ENCODE measurements around the gene HSPA1L.

DNA sequence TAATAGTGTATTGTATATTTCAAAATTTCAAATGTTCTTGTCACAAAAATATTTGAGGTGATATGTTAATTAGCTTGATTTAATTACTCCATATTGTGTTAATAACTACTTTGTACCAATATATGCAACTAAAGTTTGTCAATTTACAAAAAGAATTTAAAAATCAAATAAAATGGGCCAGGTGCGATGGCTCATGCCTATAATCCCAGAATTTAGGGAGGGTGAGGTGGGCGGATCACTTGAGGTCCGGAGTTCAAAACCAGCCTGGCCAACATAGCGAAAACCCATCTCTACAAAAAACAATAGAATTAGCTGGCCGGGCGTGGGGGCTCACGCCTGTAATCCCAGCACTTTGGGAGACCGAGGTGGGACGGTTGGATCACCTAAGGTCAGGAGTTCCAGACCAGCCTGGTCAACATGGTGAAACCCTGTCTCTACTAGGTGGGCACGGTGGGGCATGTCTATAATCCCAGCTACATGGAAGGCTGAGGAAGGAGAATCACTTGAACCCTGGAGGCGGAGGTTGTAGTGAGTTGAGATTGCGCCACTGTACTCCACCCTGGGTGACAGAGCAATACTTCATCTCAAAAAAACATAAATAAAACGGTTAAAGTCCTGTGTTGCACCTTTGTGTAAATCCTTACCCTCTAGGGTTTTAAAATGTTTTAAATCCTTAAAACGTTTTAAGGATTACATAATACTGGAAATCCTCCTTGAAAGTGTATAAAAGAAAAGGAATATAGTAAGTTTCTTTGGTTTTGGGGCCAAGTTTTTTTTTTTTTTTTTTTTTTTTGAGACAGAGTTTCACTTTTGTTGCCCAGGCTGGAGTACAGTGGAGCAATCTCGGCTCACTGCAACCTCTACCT is 16.5 kb upstream of the HSPA1L start:
- TF ChIP-seq, protein P1, sequence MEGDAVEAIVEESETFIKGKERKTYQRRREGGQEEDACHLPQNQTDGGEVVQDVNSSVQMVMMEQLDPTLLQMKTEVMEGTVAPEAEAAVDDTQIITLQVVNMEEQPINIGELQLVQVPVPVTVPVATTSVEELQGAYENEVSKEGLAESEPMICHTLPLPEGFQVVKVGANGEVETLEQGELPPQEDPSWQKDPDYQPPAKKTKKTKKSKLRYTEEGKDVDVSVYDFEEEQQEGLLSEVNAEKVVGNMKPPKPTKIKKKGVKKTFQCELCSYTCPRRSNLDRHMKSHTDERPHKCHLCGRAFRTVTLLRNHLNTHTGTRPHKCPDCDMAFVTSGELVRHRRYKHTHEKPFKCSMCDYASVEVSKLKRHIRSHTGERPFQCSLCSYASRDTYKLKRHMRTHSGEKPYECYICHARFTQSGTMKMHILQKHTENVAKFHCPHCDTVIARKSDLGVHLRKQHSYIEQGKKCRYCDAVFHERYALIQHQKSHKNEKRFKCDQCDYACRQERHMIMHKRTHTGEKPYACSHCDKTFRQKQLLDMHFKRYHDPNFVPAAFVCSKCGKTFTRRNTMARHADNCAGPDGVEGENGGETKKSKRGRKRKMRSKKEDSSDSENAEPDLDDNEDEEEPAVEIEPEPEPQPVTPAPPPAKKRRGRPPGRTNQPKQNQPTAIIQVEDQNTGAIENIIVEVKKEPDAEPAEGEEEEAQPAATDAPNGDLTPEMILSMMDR (IDR thresholded peaks at IDR 0.05), result no peak
- TF ChIP-seq POLR2A (IDR thresholded peaks at IDR 0.05), result no peak
- TF ChIP-seq POLR2AphosphoS5 (IDR thresholded peaks at IDR 0.05; ENCODE audit: insufficient read depth in 1 of 2, low read depth in 1 of 2), result peak in 1 of 2 donors; percentile 15
